ENCODE data around the gene PAMR1. TPM values are rescaled to one million over a fixed set of nuclear protein-coding genes. Genes with fewer than 3 reads are reported as not detected.

Gene PAMR1
- total RNA-seq, 1 donor from 2014 or later = 5.3 TPM

DNA sequence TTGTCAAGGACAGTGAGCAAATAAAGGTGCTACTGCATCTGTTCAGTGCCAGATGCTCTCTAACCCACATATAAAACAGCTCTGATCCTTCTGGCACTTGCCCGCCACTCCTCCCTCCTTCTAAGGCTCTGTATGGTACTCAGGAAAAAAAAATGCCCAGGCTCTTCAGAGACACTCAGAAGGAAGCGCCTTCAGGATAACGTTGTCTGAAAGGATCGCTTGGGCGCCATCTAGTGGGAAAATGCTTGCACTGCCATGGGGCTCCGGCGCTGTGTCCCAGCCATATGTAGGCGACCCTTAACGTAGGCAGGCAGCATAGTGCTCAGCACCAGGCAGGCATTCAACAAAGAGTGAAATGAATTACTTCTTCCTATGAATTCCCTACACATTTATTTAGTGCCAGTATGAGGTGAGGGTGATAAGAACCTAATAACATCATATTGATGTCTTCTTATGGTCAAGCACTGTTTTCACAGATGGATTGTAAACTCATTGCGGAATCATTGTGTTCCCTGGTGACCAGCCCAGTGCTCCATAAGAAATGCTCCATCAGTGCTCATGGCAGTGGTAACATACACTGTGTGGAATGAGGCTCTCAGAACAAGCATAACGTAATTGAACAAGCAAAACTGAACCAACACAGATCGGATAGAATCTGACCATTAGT lies 39.6 kb downstream of the PAMR1 start:
- TF ChIP-seq CTCF (IDR thresholded peaks at IDR 0.05; ENCODE audit: insufficient read depth, low read length, severe bottlenecking) = peak; percentile 85
- peaks cover 2% of the 10 kb centered on the region for H3K27me3 ChIP-seq (ENCODE audit: control insufficient read depth, insufficient read depth, low read length)
- FAIRE-seq = no peak
- no peaks in the 10 kb centered on the region for H3K36me3 ChIP-seq (ENCODE audit: control insufficient read depth, insufficient read depth, low read length)
- peak; percentile 64 for DNase-seq (ENCODE audit: low read depth)
- no peak overlapping the region for H3K4me3 ChIP-seq (ENCODE audit: low read depth, low read length)

DNA sequence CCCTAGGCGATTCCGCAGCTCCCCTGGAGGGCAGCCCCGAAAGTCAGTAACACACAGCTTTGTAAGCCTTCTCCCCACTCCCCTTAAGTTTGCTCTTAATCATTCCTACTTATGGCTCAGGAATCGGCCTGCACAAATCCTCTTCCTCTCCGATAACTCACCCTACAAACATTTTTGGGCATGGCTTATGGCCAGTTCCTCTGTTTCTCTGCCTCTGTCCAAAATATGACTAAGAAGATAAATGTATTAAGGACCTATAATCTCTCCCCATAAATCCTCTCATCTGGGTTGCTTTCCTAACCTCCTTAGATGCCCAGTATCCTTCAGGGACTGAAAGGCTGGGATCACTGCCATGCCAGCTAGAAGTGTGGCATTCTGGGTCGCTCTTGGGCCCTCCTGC lies 41.0 kb downstream of the PAMR1 start:
- FAIRE-seq (no peak), DNase-seq (ENCODE audit: low read depth) (peak; percentile 48)
- Histone ChIP-seq H3K4me3 (ENCODE audit: low read depth, low read length) (no peak overlapping the region), H3K27me3 (ENCODE audit: control insufficient read depth, insufficient read depth, low read length) (peaks cover 3% of the 10 kb centered on the region), H3K36me3 (ENCODE audit: control insufficient read depth, insufficient read depth, low read length) (no peaks in the 10 kb centered on the region)
- no peak for TF ChIP-seq CTCF (IDR thresholded peaks at IDR 0.05; ENCODE audit: insufficient read depth, low read length, severe bottlenecking)

- Histone ChIP-seq H3K36me3 (ENCODE audit: control insufficient read depth, insufficient read depth, low read length) (no peaks in the 10 kb centered on the region), H3K4me3 (ENCODE audit: low read depth, low read length) (no peak overlapping the region), H3K27me3 (ENCODE audit: control insufficient read depth, insufficient read depth, low read length) (peaks cover 5% of the 10 kb centered on the region)
- FAIRE-seq (no peak), DNase-seq (ENCODE audit: low read depth) (no peak)
- no peak for TF ChIP-seq CTCF (IDR thresholded peaks at IDR 0.05; ENCODE audit: insufficient read depth, low read length, severe bottlenecking)
Observed at GRCh38 chr11:35483131-35483820, 42.1 kb downstream of the PAMR1 start.

GRCh38 chr11:35479731-35480130 lies 45.7 kb downstream of the PAMR1 start:
- no peak for FAIRE-seq
- Histone ChIP-seq H3K4me3 (ENCODE audit: low read depth, low read length) (no peak overlapping the region), H3K36me3 (ENCODE audit: control insufficient read depth, insufficient read depth, low read length) (no peaks in the 10 kb centered on the region), H3K27me3 (ENCODE audit: control insufficient read depth, insufficient read depth, low read length) (peaks cover 3% of the 10 kb centered on the region)
- no peak for TF ChIP-seq CTCF (IDR thresholded peaks at IDR 0.05; ENCODE audit: insufficient read depth, low read length, severe bottlenecking)
- no peak for DNase-seq (ENCODE audit: low read depth)

DNA sequence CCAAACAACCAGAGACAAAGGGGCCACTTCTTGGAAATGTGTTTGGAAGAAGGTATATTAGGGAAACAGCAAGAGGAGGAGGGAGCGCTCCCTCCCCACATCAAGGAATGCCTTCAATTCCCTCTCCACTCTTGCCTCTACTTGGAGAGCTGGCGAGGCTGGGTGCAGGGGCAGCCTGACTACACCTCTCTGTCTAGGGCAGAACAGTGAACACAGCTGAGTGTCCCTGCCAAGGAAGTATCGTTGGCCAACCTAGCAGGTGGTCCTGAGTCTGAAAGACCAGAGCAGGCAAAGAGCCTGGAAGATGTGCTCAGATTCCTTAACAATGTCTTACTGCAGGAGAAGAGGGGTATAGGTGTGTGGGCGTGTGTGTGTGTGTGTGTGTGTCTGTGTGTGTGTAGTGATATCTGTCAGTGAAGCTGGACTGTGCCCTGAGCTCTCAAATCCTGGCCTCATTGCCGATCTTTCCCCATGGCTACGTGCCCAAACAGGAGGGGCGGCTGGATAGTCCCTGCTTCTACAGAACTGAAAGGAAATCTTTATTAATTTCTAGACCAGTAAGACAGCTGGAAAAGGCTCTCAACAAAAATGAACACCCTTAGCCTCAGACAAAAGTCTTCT lies 46.8 kb downstream of the PAMR1 start:
- no peak overlapping the region for H3K4me3 ChIP-seq (ENCODE audit: low read depth, low read length)
- DNase-seq (ENCODE audit: low read depth) = no peak
- no peak for TF ChIP-seq CTCF (IDR thresholded peaks at IDR 0.05; ENCODE audit: insufficient read depth, low read length, severe bottlenecking)
- no peak for FAIRE-seq
- no peaks in the 10 kb centered on the region for H3K36me3 ChIP-seq (ENCODE audit: control insufficient read depth, insufficient read depth, low read length)
- peaks cover 3% of the 10 kb centered on the region for H3K27me3 ChIP-seq (ENCODE audit: control insufficient read depth, insufficient read depth, low read length)

All from bronchial epithelial cell (primary cell).